Vagina (tissue), 2 donors: ENCODE measurements around the gene DSCAML1.

ENCODE experiments used
- CTCF ChIP-seq, 3 experiments: fragments of 450-650 bp in 2 of 3; fragments of 200-600 bp in 1 of 3; sonication (generic) in 1 of 3; IDR thresholded peaks; one replicate each; pipeline ENCODE4 v1.5.1; 2017 to 2019; ENCODE audit warnings: antibody characterized with exemption in 3 of 3, mild to moderate bottlenecking in 2 of 3, moderate library complexity in 2 of 3
- POLR2A ChIP-seq, 2 donors: fragments of 450-650 bp; IDR thresholded peaks; one replicate each; pipeline ENCODE4 v1.6.1; 2017; ENCODE audit warnings: antibody characterized with exemption in 2 of 2, mild to moderate bottlenecking in 2 of 2, moderate library complexity in 2 of 2

GRCh38 chr11:117505285-117505970 is 291.6 kb downstream of the DSCAML1 start:
- TF ChIP-seq CTCF (IDR thresholded peaks at IDR 0.05) (no peak), POLR2A (IDR thresholded peaks at IDR 0.05) (no peak)
